GM19324 (cell line): ENCODE measurements around the gene CREBBP.

Experiments
- ATAC-seq: cut with Tn5 transposase; IDR thresholded peaks from one replicate; pipeline ENCODE4 v1.9.1; 2021; ENCODE audit warnings: mild to moderate bottlenecking, moderate library complexity; ENCODE audit not compliant: unreplicated experiment, low FRiP score

Gene CREBBP

DNA sequence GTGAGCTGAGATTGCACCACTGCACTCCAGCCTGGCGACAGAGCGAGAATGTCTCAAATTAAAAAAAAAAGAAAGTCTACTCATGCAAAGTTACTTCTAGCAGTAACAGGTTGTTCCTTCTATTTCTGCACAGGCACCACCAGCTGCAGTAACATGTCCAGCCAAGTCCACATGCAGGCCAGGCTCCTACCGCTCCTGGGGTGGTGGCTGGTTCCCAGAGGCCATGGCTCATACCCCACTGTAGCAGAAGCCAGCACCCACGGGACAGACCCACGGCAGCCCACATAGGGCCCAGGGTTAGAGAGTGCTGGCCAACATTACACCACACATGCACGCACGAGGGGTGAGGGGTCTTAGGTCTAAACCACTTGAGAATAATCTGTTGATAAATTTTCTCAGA lies 136.5 kb downstream of the CREBBP start:
- no peak for ATAC-seq

GRCh38 chr16:3740934-3741333 lies 139.6 kb downstream of the CREBBP start:
- ATAC-seq, result no peak

- ATAC-seq, result no peak
Observed at GRCh38 chr16:3740186-3740585, 140.3 kb downstream of the CREBBP start.

GRCh38 chr16:3739636-3740035 lies 140.9 kb downstream of the CREBBP start:
- ATAC-seq, result no peak

- no peak for ATAC-seq
Observed at GRCh38 chr16:3738541-3738940, 142.0 kb downstream of the CREBBP start.

GRCh38 chr16:3738128-3738527 lies 142.4 kb downstream of the CREBBP start:
- no peak for ATAC-seq

GRCh38 chr16:3737181-3737580 lies 143.3 kb downstream of the CREBBP start:
- no peak for ATAC-seq

GRCh38 chr16:3736116-3736515 lies 144.4 kb downstream of the CREBBP start:
- no peak for ATAC-seq

DNA sequence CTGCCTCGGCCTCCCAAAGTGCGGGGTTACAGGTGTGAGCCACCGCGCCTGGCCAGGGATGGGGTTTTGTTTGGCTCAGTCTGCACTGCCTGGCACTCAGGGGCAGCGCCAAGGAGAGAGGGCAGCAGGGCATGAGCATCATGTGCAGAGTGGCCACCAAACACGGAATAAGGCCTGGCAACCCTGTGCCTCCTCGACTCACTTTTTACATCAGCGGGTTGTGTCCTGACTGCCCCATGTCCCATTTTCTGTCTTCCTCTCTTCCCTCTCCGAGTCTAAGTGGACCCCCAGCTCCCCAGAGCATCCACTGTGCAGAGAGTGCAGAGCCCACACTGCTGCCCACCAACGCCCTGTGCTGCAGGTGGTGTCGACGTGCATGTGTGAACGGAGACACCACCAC lies 145.0 kb downstream of the CREBBP start:
- no peak for ATAC-seq

- no peak for ATAC-seq
Observed at GRCh38 chr16:3734758-3735221, 145.7 kb downstream of the CREBBP start.

- no peak for ATAC-seq
Observed at GRCh38 chr16:3734084-3734757, 146.3 kb downstream of the CREBBP start.

DNA sequence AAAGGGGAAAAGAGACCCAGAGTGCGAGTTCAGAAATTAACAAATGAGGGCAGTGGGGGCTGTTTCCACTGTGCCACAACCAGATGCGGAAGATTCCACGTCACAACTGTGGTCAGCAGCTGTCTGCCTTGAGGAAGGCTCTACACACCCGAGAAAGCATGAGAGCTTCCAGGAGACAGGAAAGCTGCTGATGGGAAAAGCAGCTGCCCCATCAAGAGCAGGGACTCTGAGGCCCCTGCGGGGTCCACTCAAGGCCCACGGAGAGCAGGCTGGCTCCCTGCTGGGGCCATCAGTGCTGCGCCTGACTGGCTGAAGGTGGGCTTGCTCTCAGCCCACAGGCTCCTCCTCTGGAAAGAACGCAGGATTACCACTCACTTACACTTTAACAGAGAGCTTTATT lies 148.3 kb downstream of the CREBBP start:
- ATAC-seq, result no peak

DNA sequence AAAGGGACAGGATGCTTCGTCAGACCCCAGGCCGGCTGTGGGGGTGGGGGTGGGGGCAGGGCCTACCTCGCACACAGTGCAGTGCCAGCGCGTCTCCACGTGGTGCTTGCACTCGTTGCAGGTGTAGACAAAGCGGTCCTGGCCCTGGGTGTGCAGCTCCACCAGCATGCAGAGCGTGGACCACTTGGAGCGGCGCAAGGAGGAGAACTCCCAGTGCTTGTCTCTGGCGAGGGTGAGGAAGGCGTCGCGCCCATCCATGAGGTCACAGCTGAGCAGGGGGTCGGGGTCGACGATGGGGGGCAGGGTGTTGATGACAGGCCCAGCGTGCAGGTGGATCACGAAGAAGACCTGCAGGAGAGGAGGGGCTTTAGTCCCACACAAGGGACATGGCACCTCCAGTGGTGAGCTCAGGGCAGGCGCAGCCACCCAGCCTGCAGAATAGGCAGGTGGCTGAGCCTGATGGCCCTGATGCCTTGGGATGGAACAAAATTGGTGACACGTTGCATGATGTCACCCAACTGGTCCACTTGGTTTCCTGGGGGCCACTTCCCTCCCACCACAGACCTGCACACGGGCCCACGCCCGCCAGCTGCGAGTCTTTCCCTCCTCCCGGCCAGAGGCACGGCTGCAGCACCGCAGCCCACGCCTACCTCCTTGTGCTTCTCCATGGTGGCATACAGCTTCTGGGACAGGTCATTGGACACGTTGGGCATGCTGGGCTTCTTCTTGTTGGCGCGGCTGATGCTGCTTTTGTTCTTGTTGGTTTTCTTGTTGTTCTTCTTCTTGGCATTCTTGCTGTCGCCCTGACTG lies 149.2 kb downstream of the CREBBP start:
- ATAC-seq, result no peak

DNA sequence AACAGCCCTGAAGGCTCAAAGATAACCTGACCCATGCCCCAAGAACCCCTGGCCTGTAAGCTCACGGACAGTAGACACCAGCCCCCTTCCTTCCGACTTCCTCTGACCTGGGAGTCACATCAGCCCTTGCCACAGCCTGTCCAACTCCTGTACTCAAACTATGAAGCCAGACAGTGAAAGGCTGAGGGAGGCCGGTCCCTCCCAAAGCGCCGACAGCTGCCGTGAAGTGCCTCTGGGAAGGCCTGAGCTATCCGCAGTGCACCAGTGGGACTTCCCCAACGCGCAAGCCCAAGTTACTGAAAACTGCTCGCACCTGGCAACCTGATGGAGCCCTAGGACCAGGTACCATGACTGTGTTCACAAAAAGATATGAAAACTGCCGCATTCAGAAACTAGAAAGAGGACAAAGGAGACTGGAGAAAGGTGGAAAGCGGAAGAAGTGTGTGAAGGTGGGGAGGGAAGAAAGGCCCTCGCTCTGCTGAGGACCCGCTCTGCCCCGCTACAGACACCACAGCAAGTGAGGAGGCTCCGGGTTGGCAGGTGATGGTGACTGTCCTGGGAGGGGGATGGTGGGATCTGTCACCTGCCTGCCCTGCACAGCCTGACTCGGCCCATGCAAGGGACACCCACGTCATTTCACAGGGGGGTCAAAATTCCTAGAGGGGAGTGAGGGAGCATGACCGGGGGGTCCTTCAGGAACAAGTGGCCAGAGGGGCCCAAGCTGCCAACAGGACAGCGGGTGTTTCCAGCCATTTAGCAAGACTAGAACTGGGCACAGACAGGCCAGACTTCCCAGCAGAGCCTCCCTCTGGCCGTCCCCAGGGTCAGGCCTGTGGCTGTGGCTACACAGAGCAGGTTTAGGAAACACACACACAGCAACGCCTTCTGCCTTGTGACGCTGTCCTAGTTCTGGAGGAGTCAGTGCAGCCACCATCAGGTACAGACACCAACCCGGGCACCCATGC lies 150.1 kb downstream of the CREBBP start:
- ATAC-seq, result no peak

DNA sequence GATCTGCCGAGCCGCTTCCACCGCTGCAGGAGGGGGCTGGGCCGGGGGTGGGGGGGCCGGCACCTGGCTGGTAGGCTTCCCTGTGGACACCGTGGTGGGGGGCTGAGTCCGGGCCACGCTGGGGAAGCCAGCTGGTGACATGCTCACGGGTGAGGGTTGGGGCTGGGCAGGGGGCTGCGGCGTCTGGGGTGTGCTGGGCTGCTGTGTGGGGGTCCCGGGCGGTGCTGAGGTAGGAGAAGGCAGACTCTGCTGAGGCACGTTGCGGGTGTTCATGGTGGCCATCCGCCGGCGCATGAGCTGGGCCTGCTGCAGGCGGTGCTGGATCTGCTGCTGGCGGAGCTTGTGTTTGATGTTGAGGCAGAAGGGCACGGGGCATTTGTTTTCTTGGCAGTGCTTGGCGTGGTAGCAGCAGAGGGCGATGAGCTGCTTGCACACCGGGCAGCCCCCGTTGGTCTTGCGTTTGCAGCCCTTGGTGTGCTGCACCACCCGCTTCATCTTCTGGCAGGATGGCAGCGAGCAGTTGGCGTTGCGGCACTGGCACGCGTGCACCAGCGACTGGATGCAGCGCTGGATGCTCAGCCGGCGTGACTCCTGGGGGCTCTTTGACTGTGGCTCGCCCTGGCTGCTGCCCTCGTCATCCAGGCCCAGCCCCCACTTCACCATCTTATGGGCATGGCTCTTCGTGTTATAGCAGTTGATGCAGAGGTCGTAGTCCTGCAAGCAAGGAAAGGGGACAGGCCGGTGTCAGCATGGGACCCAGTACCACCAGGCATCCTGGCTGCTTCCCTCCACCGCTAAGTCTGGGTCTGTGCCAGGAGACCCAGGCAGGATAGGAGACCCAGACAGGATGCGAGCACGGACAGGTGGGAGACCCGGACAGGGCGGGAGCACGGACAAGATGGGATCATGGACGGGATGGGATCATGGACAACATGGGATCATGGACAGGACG lies 151.1 kb downstream of the CREBBP start:
- no peak for ATAC-seq

DNA sequence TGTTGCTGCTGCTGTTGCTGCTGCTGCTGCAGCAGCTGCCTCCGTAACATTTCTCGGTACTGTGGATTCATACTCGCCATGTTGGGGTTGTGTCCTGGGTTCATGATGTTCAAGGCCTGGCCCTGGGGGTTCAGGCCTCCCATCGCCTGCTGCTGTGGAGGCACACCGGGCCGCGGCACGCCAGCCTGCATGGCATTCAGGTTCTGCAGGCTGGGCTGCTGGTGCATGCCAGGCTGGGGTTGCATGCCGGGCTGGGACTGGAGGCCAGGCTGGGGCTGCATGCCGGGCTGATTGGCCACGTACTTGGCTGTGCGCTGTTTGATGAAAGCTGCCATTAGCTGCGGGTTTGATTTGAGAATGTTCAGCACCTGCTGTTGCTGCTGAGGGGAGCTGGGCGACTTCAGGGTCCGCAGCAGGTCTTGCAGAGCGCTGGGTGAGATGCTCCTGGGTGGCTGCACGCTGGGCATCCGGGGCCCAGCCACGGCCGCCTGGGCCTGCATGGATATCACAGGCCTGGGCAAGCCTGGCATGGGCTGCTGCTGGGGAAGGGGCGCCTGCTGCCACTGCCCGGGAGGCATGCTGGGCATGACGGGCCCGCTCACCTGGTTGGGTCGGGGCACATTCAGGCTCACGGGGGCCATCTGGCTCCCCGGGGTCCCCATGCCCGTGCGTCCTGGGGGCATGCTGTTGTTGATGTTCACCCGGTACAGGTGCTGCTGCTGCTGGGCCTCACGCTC lies 151.9 kb downstream of the CREBBP start:
- ATAC-seq, result no peak

DNA sequence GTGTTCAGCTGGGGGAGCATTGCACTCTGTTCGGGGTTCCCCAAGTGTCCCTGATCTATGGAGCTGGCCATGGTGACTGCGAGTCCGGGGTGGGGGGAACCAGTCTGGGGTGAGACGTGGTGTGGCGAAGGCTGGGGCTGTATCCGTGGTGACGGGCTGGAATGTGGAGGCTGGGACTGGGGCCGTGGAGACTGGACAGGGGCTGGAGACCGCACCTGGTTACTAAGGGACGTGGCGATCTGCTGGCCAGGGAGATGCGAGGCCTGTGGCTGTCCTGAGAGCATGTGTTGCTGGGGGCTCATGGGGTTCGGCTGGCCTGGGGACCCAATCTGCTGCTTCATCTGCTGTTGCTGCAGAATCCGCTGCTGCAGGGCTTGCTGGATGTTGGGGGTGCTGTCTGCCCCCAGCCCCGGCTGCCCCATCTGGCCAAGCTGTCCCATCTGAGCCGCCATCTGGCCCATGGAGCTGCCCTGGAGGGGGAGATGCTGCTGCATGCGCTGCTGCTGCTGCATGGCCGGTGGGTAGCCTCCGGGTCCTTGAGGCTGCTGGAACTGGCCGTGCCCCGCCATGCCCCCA lies 152.6 kb downstream of the CREBBP start:
- ATAC-seq, result no peak

- ATAC-seq, result no peak
Observed at GRCh38 chr16:3726021-3726687, 154.4 kb downstream of the CREBBP start.
